Measurements from ENCODE around the gene CAMK1G. TPM values are rescaled to one million over a fixed set of nuclear protein-coding genes. Genes with fewer than 3 reads are reported as not detected.
A peak's percentile ranks its signal among the peaks of the same experiment; 100 is the strongest.

Gene CAMK1G
- total and polyA plus RNA-seq, 10 of the 15 experiments (the other 5 are each of a cell fraction or from before 2014, with no cell fraction given), result 0.18 to 0.20 TPM; not detected in 8

- TF ChIP-seq, protein P1, sequence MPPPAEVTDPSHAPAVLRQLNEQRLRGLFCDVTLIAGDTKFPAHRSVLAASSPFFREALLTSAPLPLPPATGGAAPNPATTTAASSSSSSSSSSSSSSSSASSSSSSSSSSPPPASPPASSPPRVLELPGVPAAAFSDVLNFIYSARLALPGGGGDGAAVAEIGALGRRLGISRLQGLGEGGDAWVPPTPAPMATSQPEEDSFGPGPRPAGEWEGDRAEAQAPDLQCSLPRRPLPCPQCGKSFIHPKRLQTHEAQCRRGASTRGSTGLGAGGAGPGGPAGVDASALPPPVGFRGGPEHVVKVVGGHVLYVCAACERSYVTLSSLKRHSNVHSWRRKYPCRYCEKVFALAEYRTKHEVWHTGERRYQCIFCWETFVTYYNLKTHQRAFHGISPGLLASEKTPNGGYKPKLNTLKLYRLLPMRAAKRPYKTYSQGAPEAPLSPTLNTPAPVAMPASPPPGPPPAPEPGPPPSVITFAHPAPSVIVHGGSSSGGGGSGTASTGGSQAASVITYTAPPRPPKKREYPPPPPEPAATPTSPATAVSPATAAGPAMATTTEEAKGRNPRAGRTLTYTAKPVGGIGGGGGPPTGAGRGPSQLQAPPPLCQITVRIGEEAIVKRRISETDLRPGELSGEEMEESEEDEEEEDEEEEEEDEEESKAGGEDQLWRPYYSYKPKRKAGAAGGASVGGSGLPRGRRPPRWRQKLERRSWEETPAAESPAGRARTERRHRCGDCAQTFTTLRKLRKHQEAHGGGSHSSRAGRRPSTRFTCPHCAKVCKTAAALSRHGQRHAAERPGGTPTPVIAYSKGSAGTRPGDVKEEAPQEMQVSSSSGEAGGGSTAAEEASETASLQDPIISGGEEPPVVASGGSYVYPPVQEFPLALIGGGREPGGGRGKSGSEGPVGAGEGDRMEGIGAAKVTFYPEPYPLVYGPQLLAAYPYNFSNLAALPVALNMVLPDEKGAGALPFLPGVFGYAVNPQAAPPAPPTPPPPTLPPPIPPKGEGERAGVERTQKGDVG (CRISPR knock-in tag; IDR thresholded peaks at IDR 0.05), result no peak
- TF ChIP-seq ZNF622 (IDR thresholded peaks at IDR 0.05) (no peak), MXI1 (IDR thresholded peaks at IDR 0.05; ENCODE audit: low read depth, low read length) (no peak), SUZ12 (IDR thresholded peaks at IDR 0.05; ENCODE audit: unreplicated experiment) (no peak), ATF3 (IDR thresholded peaks at IDR 0.05; ENCODE audit: borderline replicate concordance, extremely low read depth, low read depth, low read length) (no peak), HDGF (IDR thresholded peaks at IDR 0.05) (no peak), CBFB (IDR thresholded peaks at IDR 0.05; ENCODE audit: low read depth) (no peak), RFX5 (IDR thresholded peaks at IDR 0.05; ENCODE audit: low read depth, low read length) (no peak), EED (IDR thresholded peaks at IDR 0.05; ENCODE audit: low read depth) (no peak), POLR2AphosphoS2 (IDR thresholded peaks at IDR 0.05; ENCODE audit: low read depth, low read length) (no peak), WRNIP1 (IDR thresholded peaks at IDR 0.05; ENCODE audit: borderline replicate concordance, low read depth, low read length) (no peak), PAX5 (IDR thresholded peaks at IDR 0.05; ENCODE audit: borderline replicate concordance, low read depth, low read length) (no peak), RAD21 (IDR thresholded peaks at IDR 0.05; ENCODE audit: insufficient read depth, low read depth, low read length) (peak; percentile 61)
- TF ChIP-seq, protein P2, sequence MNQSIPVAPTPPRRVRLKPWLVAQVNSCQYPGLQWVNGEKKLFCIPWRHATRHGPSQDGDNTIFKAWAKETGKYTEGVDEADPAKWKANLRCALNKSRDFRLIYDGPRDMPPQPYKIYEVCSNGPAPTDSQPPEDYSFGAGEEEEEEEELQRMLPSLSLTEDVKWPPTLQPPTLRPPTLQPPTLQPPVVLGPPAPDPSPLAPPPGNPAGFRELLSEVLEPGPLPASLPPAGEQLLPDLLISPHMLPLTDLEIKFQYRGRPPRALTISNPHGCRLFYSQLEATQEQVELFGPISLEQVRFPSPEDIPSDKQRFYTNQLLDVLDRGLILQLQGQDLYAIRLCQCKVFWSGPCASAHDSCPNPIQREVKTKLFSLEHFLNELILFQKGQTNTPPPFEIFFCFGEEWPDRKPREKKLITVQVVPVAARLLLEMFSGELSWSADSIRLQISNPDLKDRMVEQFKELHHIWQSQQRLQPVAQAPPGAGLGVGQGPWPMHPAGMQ (IDR thresholded peaks at IDR 0.05; ENCODE audit: borderline replicate concordance), result no peak
- TF ChIP-seq, protein P3, sequence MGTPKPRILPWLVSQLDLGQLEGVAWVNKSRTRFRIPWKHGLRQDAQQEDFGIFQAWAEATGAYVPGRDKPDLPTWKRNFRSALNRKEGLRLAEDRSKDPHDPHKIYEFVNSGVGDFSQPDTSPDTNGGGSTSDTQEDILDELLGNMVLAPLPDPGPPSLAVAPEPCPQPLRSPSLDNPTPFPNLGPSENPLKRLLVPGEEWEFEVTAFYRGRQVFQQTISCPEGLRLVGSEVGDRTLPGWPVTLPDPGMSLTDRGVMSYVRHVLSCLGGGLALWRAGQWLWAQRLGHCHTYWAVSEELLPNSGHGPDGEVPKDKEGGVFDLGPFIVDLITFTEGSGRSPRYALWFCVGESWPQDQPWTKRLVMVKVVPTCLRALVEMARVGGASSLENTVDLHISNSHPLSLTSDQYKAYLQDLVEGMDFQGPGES (IDR thresholded peaks at IDR 0.05), result no peak
Measured at GRCh38 chr1:209569455-209570207, 13.9 kb upstream of the CAMK1G start (continued).

Measured in GM12878 (cell line).